Measurements from ENCODE around the gene EDEM3. TPM values are rescaled to one million over a fixed set of nuclear protein-coding genes. Genes with fewer than 3 reads are reported as not detected.

Gene EDEM3
- total RNA-seq, 3 donors from 2014 or later (not counting 1 experiment from before 2014, with no cell fraction given): 8.9 to 15.4 (median 15.1) TPM

DNA sequence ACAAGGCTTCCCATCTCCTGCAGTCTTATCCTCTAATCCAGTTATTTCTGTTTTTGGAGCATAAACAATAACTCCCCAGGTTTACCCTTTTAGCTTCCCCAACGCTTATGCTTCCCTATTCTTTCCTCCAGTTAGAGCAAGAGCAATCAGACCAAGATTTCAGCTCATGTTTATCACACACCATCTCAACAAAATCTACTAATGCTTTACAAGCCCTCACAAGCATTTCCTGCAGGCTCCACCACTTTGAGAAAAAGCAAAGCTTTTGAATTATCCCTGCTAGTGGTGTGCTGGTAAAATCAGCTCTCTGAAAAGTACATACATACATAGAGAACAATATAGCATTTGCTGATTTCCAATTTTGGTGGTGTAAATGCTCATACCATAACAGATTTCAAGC is 92.9 kb downstream of the EDEM3 start:
- H3K36me3 ChIP-seq (ENCODE audit: control insufficient read depth, insufficient read depth, low read length): no peaks in the 10 kb centered on the region
- no peak overlapping the region for H3K4me3 ChIP-seq (ENCODE audit: low read length)
- H3K4me3 Mint-ChIP-seq: no peak overlapping the region
- 0% methylated on average over 1 of the region's 1 CpG for WGBS (ENCODE audit: insufficient coverage)
- H3K27me3 Mint-ChIP-seq (ENCODE audit: low read depth in 2 of 2): peaks cover 14 to 17% of the 10 kb centered on the region in 2 donors
- H3K27ac ChIP-seq (ENCODE audit: low read length): no peak overlapping the region
- H3K4me1 Mint-ChIP-seq: peaks cover 18 to 19% of the 10 kb centered on the region in 2 donors
- DNase-seq (no peak), ATAC-seq (no peak)
- H3K4me1 ChIP-seq (ENCODE audit: control insufficient read depth, insufficient read depth, low read length): peaks cover 10% of the 10 kb centered on the region
- peaks cover 9% of the 10 kb centered on the region for H3K27me3 ChIP-seq (ENCODE audit: control insufficient read depth, insufficient read depth, low read length)
- H3K27ac Mint-ChIP-seq: no peak overlapping the region
- intact Hi-C loops (cut with micrococcal nuclease): loop anchor here (10.0 kb wide), 1 partner anchor 1007 kb away; the partner anchor contains the start of gene APOBEC4
- no peak for TF ChIP-seq CTCF (IDR thresholded peaks at IDR 0.05)
- no peaks in the 10 kb centered on the region for H3K36me3 Mint-ChIP-seq
- H3K9me3 ChIP-seq (ENCODE audit: control insufficient read depth, insufficient read depth, low read length): no peaks in the 10 kb centered on the region
- H3K9me3 Mint-ChIP-seq: no peaks in the 10 kb centered on the region

DNA sequence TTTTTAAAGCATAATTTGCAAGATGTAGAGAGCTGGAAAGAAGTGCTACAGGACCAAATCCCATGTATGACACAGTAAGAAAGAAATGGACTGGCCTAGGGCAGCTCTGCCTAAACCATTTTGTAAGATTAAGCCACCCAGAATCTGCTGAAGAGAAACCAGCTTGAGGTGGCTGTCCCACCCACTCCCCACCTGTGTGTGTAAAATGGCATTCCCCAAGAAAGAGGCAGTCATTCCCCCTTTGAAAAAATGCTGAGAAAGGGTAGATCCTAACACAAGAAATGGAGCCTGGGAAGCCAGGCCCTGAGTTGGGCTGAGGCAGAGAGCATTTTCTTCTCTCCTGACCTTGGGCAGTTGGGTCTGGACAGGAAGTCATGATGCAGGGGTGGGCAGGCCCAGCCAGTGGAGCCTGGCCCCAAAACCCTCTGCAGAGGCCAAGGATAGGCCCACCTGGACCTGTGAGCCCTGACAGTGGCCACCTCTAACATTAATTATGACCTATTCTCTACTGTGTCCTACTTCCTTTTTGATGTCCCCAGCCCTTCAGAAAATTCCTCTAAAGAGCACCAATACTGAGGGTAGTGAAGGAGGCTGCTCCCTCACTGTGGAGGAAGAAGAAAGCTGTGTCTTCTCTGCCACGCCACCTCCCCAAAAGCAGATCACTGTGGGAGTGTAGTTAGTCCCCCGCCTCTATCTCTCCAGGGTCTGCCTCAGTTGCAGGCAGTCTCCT is 94.0 kb downstream of the EDEM3 start:
- WGBS (ENCODE audit: insufficient coverage): 100% methylated on average over 1 of the region's 2 CpGs
- ATAC-seq (no peak), DNase-seq (no peak)
- intact Hi-C loops (cut with micrococcal nuclease): loop anchor here (10.0 kb wide), 1 partner anchor 1006 kb away; the partner anchor contains the start of gene APOBEC4
- no peak for TF ChIP-seq CTCF (IDR thresholded peaks at IDR 0.05)
- Histone ChIP-seq H3K4me3 (ENCODE audit: low read length) (no peak overlapping the region), H3K4me1 (ENCODE audit: control insufficient read depth, insufficient read depth, low read length) (peaks cover 10% of the 10 kb centered on the region), H3K36me3 (ENCODE audit: control insufficient read depth, insufficient read depth, low read length) (no peaks in the 10 kb centered on the region), H3K27ac (ENCODE audit: low read length) (no peak overlapping the region), H3K27me3 (ENCODE audit: control insufficient read depth, insufficient read depth, low read length) (peaks cover 9% of the 10 kb centered on the region), H3K9me3 (ENCODE audit: control insufficient read depth, insufficient read depth, low read length) (no peaks in the 10 kb centered on the region)
- Mint-ChIP-seq H3K4me3 (no peak overlapping the region), H3K27me3 (ENCODE audit: low read depth in 2 of 2) (peaks cover 14 to 16% of the 10 kb centered on the region in 2 donors), H3K36me3 (no peaks in the 10 kb centered on the region), H3K27ac (no peak overlapping the region), H3K4me1 (peaks cover 18 to 19% of the 10 kb centered on the region in 2 donors), H3K9me3 (no peaks in the 10 kb centered on the region)

DNA sequence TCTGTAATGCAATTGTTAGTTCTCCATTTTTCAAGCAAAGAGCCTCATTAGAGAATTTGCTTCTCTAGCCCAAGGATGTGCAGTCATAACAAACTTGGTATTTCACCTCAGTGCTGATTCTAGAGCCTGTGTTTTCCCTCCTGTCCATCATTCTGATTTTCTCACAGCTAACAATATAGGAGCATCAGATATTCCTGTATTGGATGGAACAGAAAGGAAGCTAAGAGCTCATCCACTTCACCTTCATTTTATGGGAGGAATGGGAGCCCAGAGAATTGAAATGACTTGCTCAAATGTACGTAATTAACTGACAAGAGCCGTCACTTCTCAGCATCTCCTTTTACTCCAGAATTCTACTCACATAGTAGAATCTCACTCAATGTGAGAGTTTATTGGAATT is 96.6 kb downstream of the EDEM3 start:
- WGBS (ENCODE audit: insufficient coverage): 100% methylated on average over 1 of the region's 2 CpGs
- no peaks in the 10 kb centered on the region for H3K9me3 Mint-ChIP-seq

More for the DNA sequence above, 96.6 kb downstream of the EDEM3 start:
- peaks cover 0 to 2% of the 10 kb centered on the region in 2 donors for H3K27me3 Mint-ChIP-seq (ENCODE audit: low read depth in 2 of 2)
- intact Hi-C loops (cut with micrococcal nuclease): no loop called here
- no peak overlapping the region for H3K4me3 Mint-ChIP-seq
- Histone ChIP-seq H3K4me3 (ENCODE audit: low read length) (no peak overlapping the region), H3K4me1 (ENCODE audit: control insufficient read depth, insufficient read depth, low read length) (no peaks in the 10 kb centered on the region), H3K27ac (ENCODE audit: low read length) (no peak overlapping the region), H3K9me3 (ENCODE audit: control insufficient read depth, insufficient read depth, low read length) (no peaks in the 10 kb centered on the region), H3K27me3 (ENCODE audit: control insufficient read depth, insufficient read depth, low read length) (no peaks in the 10 kb centered on the region), H3K36me3 (ENCODE audit: control insufficient read depth, insufficient read depth, low read length) (no peaks in the 10 kb centered on the region)
- DNase-seq (no peak), ATAC-seq (no peak)
- no peak for TF ChIP-seq CTCF (IDR thresholded peaks at IDR 0.05)
- H3K4me1 Mint-ChIP-seq: peaks cover 10 to 11% of the 10 kb centered on the region in 2 donors
- no peak overlapping the region for H3K27ac Mint-ChIP-seq
- H3K36me3 Mint-ChIP-seq: no peaks in the 10 kb centered on the region

All from natural killer cell (primary cell).